HepG2 (cell line): ENCODE measurements around the gene HLA-DMB. TPM values are rescaled to one million over a fixed set of nuclear protein-coding genes. Genes with fewer than 3 reads are reported as not detected.

ENCODE experiments used
- GPN1 ChIP-seq: sonication (generic); formaldehyde crosslinking; IDR thresholded peaks from 2 replicates; pipeline ENCODE4 v1.5.1; 2020; ENCODE audit warnings: missing genetic modification reagents, borderline replicate concordance
- IRF1 ChIP-seq: sonication (generic); formaldehyde crosslinking; IDR thresholded peaks from 2 replicates; pipeline ENCODE4 v1.4.0; 2020; ENCODE audit warnings: low read depth, mild to moderate bottlenecking, missing genetic modification reagents
- KIAA2018 ChIP-seq: sonication (generic); formaldehyde crosslinking; IDR thresholded peaks from 2 replicates; pipeline ENCODE4 v1.5.0; 2020; ENCODE audit warnings: mild to moderate bottlenecking, missing genetic modification reagents, borderline replicate concordance
- PRDM15 ChIP-seq: sonication (generic); formaldehyde crosslinking; IDR thresholded peaks from 2 replicates; pipeline ENCODE4 v1.4.0; 2020; ENCODE audit warnings: missing genetic modification reagents
- RBM39 ChIP-seq: fragments of 200-400 bp; formaldehyde crosslinking; IDR thresholded peaks from one replicate; pipeline ENCODE4 v1.6.1; 2018; ENCODE audit warnings: antibody characterized with exemption, mild to moderate bottlenecking, low read depth, low read length; ENCODE audit not compliant: poor library complexity, severe bottlenecking
- SNAPC5 ChIP-seq: sonication (generic); formaldehyde crosslinking; IDR thresholded peaks from 2 replicates; pipeline ENCODE4 v1.8.1; 2023; ENCODE audit warnings: mild to moderate bottlenecking, missing genetic modification reagents, borderline replicate concordance
- ZNF546 ChIP-seq: sonication (generic); formaldehyde crosslinking; conservative IDR thresholded peaks from 2 replicates; pipeline ENCODE4 v1.8.1; 2023; ENCODE audit warnings: mild to moderate bottlenecking, missing genetic modification reagents
- ZNF781 ChIP-seq: sonication (generic); formaldehyde crosslinking; IDR thresholded peaks from 2 replicates; pipeline ENCODE4 v1.5.1; 2020; ENCODE audit warnings: borderline replicate concordance, mild to moderate bottlenecking, missing genetic modification reagents; ENCODE audit errors: not compliant biosample characterization
- polyA plus RNA-seq, 8 experiments: library from polyadenylated mRNA; depleted of rRNA in 3 of 8; stranded (reverse) in 7 of 8; unstranded in 1 of 8; fragments of >200 nt; fragmentation: Illumina TruSeq in 4 of 8; extraction: Trizol in 4 of 8; gene quantifications; 2 replicates each; pipeline versions ENCODE4 v1.2.1 to v1.2.3, GENCODE V29; 2011 to 2016; ENCODE audit warnings: low read depth in 4 of 8, missing spikeins in 1 of 8, mixed read lengths in 1 of 8; ENCODE audit not compliant: insufficient read depth in 1 of 8
- total RNA-seq, 5 experiments: library from RNA; depleted of rRNA; stranded (reverse); fragments of >200 nt; fragmentation: Illumina TruSeq; extraction: Trizol; gene quantifications; 2 replicates each; pipeline ENCODE4 v1.2.3, GENCODE V29; 2016; ENCODE audit warnings: low read depth in 1 of 5

Gene HLA-DMB
- total and polyA plus RNA-seq, 2 of the 13 experiments (the other 11 are each of a cell fraction or from before 2014, with no cell fraction given), result not detected

- TF ChIP-seq ZNF781 (CRISPR knock-in tag), result peak; percentile 93
- peak; percentile 62 for TF ChIP-seq PRDM15 (CRISPR knock-in tag)
- TF ChIP-seq ZNF546 (CRISPR knock-in tag), result no peak
- TF ChIP-seq SNAPC5 (CRISPR knock-in tag), result 0 out of 2 replicates have a peak, but pooled peaks have one; percentile 58
- peak; percentile 69; the same call in 1 of the 2 replicates for TF ChIP-seq KIAA2018 (CRISPR knock-in tag)
- TF ChIP-seq GPN1, result no peak
- TF ChIP-seq IRF1, result no peak
- peak; percentile 63 for TF ChIP-seq RBM39
Measured at GRCh38 chr6:32894085-32895005, 46.5 kb downstream of the HLA-DMB start (continued).
